ENCODE measurements around the gene FOXJ1.
A peak's percentile ranks its signal among the peaks of the same experiment; 100 is the strongest.

FOXJ1 gene

DNA sequence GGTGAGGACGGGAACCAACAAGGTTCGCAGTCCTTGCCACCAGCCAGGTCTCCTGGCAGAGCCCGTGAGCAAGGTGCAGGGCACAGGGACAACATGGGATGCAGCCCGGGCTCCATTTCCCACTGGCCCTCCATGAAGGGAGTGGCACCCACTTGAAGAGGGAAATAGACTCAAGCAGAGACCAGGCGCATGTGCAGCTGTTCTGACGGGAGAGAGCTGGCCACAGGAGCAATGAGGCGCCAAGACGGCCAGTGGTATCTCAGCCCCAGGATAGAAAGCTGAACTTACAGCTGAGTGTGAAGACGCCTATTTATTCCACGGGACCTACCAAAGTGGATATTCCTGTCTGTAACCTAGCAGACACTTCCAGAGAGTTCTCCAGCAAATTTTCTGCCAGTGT lies 8.2 kb upstream of the FOXJ1 start:
- TF ChIP-seq TAF1 (IDR thresholded peaks at IDR 0.05; ENCODE audit: borderline replicate concordance, low read depth, low read length) = no peak
- no peak for TF ChIP-seq POLR2AphosphoS5 (IDR thresholded peaks at IDR 0.05; ENCODE audit: low read depth, low read length)
- no peak for TF ChIP-seq POLR2A (IDR thresholded peaks at IDR 0.05; ENCODE audit: low read depth, low read length)
- no peak for FAIRE-seq

DNA sequence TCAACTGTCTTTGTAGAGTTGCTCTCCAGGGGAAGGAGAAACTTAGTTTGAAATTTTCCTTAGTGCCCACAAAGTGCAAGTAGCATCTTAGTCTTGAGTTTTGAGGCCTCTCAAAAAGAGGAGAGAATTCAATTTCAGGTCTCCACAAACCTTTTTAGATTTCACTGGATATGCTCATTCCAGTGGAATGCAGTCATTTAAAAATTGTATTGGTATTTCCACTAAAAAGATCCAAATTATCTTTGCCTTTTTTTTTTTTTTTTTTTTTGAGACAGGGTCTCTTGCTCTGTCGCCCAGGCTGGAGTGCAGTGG lies 6.9 kb upstream of the FOXJ1 start:
- TF ChIP-seq POLR2A (IDR thresholded peaks at IDR 0.05; ENCODE audit: low read depth, low read length) = no peak
- no peak for TF ChIP-seq TAF1 (IDR thresholded peaks at IDR 0.05; ENCODE audit: borderline replicate concordance, low read depth, low read length)
- no peak for TF ChIP-seq POLR2AphosphoS5 (IDR thresholded peaks at IDR 0.05; ENCODE audit: low read depth, low read length)
- no peak for DNase-seq (ENCODE audit: insufficient read length)
- no peak for FAIRE-seq

More for the DNA sequence above, 8.2 kb upstream of the FOXJ1 start:
- no peak for DNase-seq (ENCODE audit: insufficient read length)

DNA sequence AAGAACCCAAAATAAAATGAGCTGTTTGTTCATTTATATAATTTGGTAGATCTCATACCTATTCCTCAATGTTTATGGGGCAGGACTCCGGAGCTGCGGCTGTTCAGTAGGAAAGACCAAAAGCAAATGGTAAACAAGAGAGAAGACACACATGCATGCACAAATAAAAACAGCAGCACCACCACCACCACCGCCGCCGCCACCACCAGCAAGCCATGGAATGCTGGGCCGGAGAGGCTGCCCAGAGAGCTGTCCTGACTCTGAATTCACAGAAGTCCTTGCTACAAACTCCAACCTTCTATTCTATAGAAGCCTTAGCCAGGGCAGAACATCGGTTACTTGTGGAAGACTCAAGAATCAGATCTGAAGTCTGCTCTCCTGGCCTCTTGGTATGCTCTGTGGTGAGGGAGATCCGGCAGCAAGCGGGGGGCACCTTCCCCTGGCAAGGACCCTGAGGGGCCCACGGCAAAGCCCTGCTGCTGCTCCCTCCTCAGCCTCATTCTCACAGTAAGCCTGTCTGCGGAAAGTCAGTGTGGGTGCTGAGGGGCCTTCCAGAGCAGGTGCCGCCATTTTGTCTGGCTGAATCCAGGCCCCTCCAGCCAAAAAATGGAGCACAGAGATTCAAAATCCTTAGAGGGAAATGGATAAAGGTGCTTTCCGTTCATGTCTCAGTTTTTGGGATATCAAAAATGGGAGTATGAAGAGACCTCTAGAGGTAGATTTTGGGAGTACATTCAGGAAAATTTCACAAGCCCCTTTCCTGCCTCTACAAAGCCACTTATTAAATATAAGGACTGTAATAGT lies 6.4 kb upstream of the FOXJ1 start:
- no peak for FAIRE-seq
- TF ChIP-seq POLR2A (IDR thresholded peaks at IDR 0.05; ENCODE audit: low read depth, low read length) (no peak), TAF1 (IDR thresholded peaks at IDR 0.05; ENCODE audit: borderline replicate concordance, low read depth, low read length) (no peak), POLR2AphosphoS5 (IDR thresholded peaks at IDR 0.05; ENCODE audit: low read depth, low read length) (no peak)
- no peak for DNase-seq (ENCODE audit: insufficient read length)

DNA sequence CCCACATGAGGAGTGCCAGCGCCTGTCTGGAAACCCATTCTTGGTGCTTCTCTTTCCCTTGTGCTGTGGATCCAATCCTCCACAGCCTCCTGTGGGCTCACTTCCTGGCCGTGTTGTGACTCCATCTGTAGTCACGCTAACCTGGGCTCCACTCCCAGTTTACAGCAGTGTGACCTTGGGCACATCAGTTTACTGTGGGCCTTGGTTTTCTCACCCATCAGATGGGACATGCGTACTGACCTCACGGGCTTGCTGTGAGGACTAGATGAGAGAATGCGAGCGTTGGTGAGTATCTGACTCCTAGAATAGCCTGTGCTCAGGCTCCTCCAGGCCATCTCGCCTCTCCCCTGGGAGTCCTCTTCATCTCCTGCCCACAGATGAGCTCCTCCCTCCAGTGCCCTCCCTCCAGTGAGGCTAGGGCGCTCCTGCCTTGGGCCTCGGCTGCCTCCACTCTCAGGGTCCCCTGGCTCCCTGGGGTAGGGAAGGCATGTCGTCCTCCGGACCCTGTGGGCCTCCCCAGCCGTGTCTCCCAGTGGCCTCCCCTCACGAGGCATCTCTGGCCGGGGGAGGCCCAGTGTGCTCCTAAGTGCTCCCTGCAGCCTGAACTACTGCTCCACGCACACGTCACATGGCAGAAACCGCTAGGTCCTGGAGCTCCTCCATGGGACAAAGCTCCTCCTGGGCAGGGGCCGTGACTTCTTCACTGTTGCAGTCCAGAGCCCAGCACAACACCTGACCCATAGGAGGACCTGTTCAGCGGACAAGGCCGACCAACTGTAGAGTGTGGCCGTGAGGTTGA lies 5.2 kb upstream of the FOXJ1 start:
- FAIRE-seq (peak; percentile 78), DNase-seq (ENCODE audit: insufficient read length) (no peak)
- TF ChIP-seq POLR2AphosphoS5 (IDR thresholded peaks at IDR 0.05; ENCODE audit: low read depth, low read length) = no peak

DNA sequence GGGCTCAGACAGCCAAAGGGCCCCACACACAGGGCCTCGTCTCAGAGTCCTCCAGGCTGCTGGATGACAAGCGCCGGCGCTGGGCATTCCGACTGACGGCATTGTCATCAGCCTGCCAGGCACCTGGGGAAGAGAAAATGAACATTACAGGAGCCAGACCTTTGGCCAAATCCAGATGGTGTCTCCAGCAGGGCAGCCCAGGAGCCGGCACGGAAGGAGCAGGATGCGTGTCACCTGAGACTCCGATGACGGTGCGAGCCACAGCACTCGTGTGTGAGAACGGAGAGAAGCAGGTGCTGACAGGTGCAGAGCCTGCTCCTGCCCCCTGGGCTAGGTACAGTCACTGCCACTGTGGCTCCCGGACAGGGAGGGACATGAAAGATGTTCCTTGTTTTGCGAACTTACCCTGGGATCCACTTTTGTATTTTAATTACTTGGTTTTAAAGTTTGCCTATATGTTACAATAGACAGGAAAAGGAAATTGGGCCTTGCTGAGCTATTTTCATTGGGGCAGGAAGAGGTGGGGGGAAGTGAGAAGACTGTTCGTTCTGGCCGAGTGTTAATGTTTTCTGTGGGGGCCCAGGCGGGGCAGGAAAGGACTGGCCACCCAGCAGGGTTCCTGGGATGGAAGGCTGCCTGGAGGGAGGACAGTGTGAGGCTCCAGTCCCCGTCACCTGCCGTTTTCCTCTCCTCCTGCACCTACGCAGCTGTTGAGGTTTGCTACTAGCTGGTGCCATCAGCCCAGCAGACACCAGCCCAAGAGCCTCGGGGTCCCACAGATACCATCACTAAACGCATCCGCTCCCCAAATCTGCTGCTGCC lies 4.4 kb upstream of the FOXJ1 start:
- TF ChIP-seq TAF1 (IDR thresholded peaks at IDR 0.05; ENCODE audit: borderline replicate concordance, low read depth, low read length) (no peak), POLR2AphosphoS5 (IDR thresholded peaks at IDR 0.05; ENCODE audit: low read depth, low read length) (no peak), POLR2A (IDR thresholded peaks at IDR 0.05; ENCODE audit: low read depth, low read length) (no peak)
- FAIRE-seq (peak; percentile 78), DNase-seq (ENCODE audit: insufficient read length) (no peak)

DNA sequence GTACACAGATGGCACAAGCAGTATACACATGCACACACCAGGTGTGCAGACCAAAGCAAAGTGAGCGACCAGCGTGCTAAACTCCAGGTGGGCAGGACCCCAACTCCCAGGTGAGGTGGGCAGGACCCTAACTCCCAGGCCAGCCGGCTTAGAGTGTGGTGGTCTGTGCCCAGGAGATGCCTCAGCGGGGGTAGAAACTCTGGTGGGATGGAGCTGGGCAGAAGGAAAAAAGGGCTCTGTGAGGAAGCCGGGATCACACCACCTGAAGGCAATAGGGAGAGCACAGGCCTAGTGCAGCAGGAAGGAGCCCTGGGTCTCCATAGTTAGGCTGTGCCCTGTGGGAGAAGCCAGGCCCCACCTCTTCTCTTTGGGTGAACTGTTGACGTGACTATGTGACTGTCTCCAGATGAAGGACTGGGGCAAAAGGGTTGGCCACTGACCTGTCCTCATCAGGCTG lies 1.6 kb upstream of the FOXJ1 start:
- no peak for DNase-seq (ENCODE audit: insufficient read length)
- TF ChIP-seq POLR2AphosphoS5 (IDR thresholded peaks at IDR 0.05; ENCODE audit: low read depth, low read length) = no peak
- TF ChIP-seq TAF1 (IDR thresholded peaks at IDR 0.05; ENCODE audit: borderline replicate concordance, low read depth, low read length) = no peak
- no peak for TF ChIP-seq POLR2A (IDR thresholded peaks at IDR 0.05; ENCODE audit: low read depth, low read length)
- no peak for FAIRE-seq

DNA sequence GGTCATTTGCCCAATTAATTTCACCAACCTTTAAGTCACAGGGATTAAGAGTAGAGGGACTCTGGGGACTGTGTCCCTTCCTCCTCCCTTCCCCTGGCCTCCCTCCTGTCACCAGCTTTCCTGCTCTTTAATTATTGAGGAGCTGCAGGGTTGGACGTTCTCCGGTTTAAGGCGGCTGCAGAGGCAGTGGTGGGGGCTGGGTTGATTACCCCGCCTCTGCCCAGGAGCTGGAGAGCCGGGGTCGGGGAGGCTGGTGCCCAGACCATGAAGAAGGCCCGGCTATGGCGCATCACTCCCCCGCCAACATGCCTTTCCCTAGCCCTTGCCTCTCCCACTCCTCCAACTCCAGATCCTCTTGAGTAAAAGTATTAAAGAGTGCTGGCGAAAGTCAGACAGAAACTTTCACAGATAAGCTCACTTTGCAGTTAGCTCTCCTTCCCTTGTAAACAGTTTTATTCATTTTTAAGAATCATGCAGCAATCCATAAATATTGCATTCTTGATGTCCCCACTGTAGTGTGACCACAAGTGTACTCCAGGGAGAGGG lies 1.1 kb upstream of the FOXJ1 start:
- DNase-seq (ENCODE audit: insufficient read length) = no peak
- no peak for FAIRE-seq
- TF ChIP-seq TAF1 (IDR thresholded peaks at IDR 0.05; ENCODE audit: borderline replicate concordance, low read depth, low read length) (no peak), POLR2AphosphoS5 (IDR thresholded peaks at IDR 0.05; ENCODE audit: low read depth, low read length) (no peak), POLR2A (IDR thresholded peaks at IDR 0.05; ENCODE audit: low read depth, low read length) (no peak)

DNA sequence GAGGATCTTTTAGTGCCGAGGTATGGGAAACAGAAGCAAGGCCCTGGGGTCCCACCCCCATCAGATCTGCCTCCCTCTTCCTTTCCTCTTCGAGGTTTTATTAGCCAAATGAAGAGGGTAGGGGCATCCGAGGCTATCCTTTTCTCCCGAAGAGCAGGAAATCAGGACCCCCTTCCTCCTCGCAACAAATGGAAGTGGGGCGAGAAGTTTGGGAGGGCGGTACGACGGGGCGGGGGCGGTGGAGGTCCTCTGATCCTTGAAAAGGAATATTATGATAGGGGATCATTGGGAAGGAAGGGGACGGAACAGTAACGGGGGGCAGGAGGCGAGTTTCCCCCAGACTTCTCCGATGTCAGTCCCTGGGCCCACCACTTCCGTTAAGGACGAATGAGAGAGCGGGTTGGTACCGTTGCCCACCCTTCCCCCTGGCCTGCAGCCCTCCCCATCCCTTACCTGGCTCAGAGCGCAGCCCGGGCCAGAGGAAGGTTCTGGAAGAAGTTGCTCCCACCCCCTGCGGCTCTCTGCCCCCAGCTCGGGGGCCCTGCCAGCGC lies 309 bp downstream of the FOXJ1 start:
- no peak for FAIRE-seq
- DNase-seq (ENCODE audit: insufficient read length) = no peak
- TF ChIP-seq POLR2AphosphoS5 (IDR thresholded peaks at IDR 0.05; ENCODE audit: low read depth, low read length) = no peak
- no peak for TF ChIP-seq TAF1 (IDR thresholded peaks at IDR 0.05; ENCODE audit: borderline replicate concordance, low read depth, low read length)
- TF ChIP-seq POLR2A (IDR thresholded peaks at IDR 0.05; ENCODE audit: low read depth, low read length) = no peak

DNA sequence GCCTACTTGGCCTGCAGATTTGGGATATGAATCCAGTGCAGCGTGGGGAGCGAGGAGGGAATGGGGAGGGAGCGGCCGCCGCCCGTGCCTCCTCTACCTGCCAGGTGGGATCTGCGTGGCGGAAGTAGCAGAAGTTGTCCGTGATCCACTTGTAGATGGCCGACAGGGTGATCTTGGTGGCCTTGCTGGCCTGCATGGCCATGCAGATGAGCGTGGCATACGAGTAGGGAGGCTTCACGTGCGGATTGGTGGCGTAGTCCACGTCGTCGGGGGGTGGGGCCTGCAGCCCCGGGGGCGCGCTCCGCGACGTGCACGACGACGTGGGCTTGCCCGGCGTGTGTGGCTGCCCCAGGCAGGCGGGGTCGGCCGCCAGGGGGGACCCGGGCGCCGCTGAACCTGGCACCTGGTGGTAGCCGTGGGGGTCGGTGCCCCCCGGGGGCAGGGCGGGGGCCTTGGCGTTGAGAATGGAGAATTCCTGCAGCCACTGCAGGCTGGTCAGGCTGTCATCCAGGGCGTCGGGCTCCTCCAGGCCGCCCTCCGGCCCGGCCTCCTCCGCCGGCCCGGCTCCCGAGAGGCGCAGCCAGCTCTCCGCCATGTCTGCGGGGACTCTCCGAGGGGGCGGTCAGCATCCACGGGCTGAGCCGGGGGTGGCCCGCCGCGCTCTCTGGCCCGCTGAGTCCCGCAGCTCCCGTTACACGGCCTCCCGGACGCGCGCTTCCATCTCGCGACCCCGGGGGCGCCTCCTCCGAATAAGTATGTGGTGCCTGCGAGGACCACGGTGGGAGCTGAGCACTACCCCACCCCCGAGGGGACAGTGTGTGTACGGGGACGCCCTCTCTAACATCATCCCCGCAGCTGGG lies 1.0 kb downstream of the FOXJ1 start:
- DNase-seq (ENCODE audit: insufficient read length) = peak; percentile 62
- TF ChIP-seq POLR2AphosphoS5 (IDR thresholded peaks at IDR 0.05; ENCODE audit: low read depth, low read length) (no peak), TAF1 (IDR thresholded peaks at IDR 0.05; ENCODE audit: borderline replicate concordance, low read depth, low read length) (no peak), POLR2A (IDR thresholded peaks at IDR 0.05; ENCODE audit: low read depth, low read length) (no peak)
- peak; percentile 5 for FAIRE-seq

All from GM12892 (cell line).